SK-N-SH (cell line): ENCODE data around the gene TRIM6. TPM values are rescaled to one million over a fixed set of nuclear protein-coding genes. Genes with fewer than 3 reads are reported as not detected.
"Not testable (repeated sequence)": the region's sequence is repeated elsewhere in the genome, so short reads cannot be mapped to it uniquely, and the experiment has no call there.

Source experiments
- CTCF ChIA-PET: fragments of 300-600, 350-600 bp; formaldehyde crosslinking; extraction: SDS; loops from one replicate; lab custom pipeline; 2021; lab: Yijun Ruan, JAX
- POLR2A ChIA-PET: fragments of 350-600 bp; sonication (Branson Sonifier 250); formaldehyde crosslinking; extraction: SDS; loops from one replicate; lab custom pipeline; 2020; ENCODE audit warnings: antibody characterized with exemption, inconsistent platforms; lab: Yijun Ruan, JAX
- DNase-seq: peaks from one replicate; pipeline ENCODE4 v3.0.0; 2012
- H2AFZ ChIP-seq: fragments of 200-600 bp; sonication (generic); 2 replicates; pipeline ENCODE4 v1.8.1; 2016; ENCODE audit warnings: antibody characterized with exemption, mild to moderate bottlenecking, low read depth
- H3F3A ChIP-seq: fragments of 200-600 bp; sonication (generic); replicated peaks from 2 replicates; pipeline ENCODE3; 2016; ENCODE audit warnings: antibody characterized with exemption, mild to moderate bottlenecking; ENCODE audit not compliant: insufficient read depth
- H3K27ac ChIP-seq, 2 experiments: fragments of 200-500 bp in 1 of 2; fragments of 200-600 bp in 1 of 2; sonication (Bioruptor generic) in 1 of 2; sonication (generic), shearing (Covaris generic) in 1 of 2; 2 replicates each; pipeline versions ENCODE4 v1.5.1 to v1.6.1; 2014 to 2016; ENCODE audit warnings: low read depth in 2 of 2, inconsistent platforms in 1 of 2, low read length in 1 of 2, mild to moderate bottlenecking in 1 of 2, mixed read lengths in 1 of 2
- H3K27me3 ChIP-seq: fragments of 200-600 bp; sonication (generic), shearing (Covaris generic); 2 replicates; pipeline ENCODE4 v1.6.1; 2016; ENCODE audit warnings: mixed run types; ENCODE audit not compliant: insufficient read depth
- H3K36me3 ChIP-seq, 2 experiments: fragments of 200-500 bp in 1 of 2; fragments of 200-600 bp in 1 of 2; sonication (Bioruptor generic) in 1 of 2; sonication (generic) in 1 of 2; replicated peaks in 1 of 2; 2 replicates each; pipeline versions ENCODE3 to v1.5.1; 2014 to 2016; ENCODE audit warnings: low read length in 1 of 2, mild to moderate bottlenecking in 1 of 2; ENCODE audit not compliant: insufficient read depth in 2 of 2, control insufficient read depth in 1 of 2
- H3K4me1 ChIP-seq, 2 experiments: fragments of 200-500 bp in 1 of 2; fragments of 200-600 bp in 1 of 2; sonication (Bioruptor generic) in 1 of 2; sonication (generic), shearing (Covaris generic) in 1 of 2; 2 replicates each; pipeline versions ENCODE4 v1.5.1 to v1.6.1; 2014 to 2016; ENCODE audit warnings: low read depth in 1 of 2, low read length in 1 of 2, mixed run types in 1 of 2; ENCODE audit not compliant: insufficient read depth in 2 of 2, control insufficient read depth in 1 of 2
- H3K4me2 ChIP-seq: fragments of 200-600 bp; sonication (generic), shearing (Covaris generic); 2 replicates; pipeline ENCODE4 v1.6.1; 2017; ENCODE audit warnings: mixed run types
- H3K4me3 ChIP-seq, 2 experiments: fragments of 200-500 bp in 1 of 2; fragments of 200-600 bp in 1 of 2; sonication (Bioruptor generic) in 1 of 2; sonication (generic), shearing (Covaris generic) in 1 of 2; 2 replicates each; pipeline versions ENCODE4 v1.5.1 to v1.8.1; 2014 to 2016; ENCODE audit warnings: low read depth in 2 of 2, inconsistent platforms in 1 of 2, low read length in 1 of 2, mild to moderate bottlenecking in 1 of 2, mixed read lengths in 1 of 2, moderate library complexity in 1 of 2
- H3K79me2 ChIP-seq: fragments of 200-600 bp; sonication (generic); 2 replicates; pipeline ENCODE4 v1.8.1; 2017; ENCODE audit warnings: mild to moderate bottlenecking; ENCODE audit not compliant: insufficient read depth
- H3K9ac ChIP-seq: fragments of 200-600 bp; sonication (generic); 2 replicates; pipeline ENCODE4 v1.6.1; 2017; ENCODE audit warnings: mixed run types
- H3K9me2 ChIP-seq: fragments of 200-600 bp; sonication (generic); 2 replicates; pipeline ENCODE4 v1.6.1; 2017; ENCODE audit warnings: mixed run types
- H3K9me3 ChIP-seq: fragments of 200-600 bp; sonication (generic); 2 replicates; pipeline ENCODE4 v1.6.1; 2017; ENCODE audit warnings: mixed run types, mild to moderate bottlenecking, moderate library complexity
- H4K20me1 ChIP-seq: fragments of 200-600 bp; sonication (generic); 2 replicates; pipeline ENCODE4 v1.6.1; 2017; ENCODE audit warnings: mild to moderate bottlenecking, mixed run types; ENCODE audit not compliant: insufficient read depth
- GATA2 ChIP-seq: sonication (generic); formaldehyde crosslinking; IDR thresholded peaks from 2 replicates; pipeline ENCODE4 v1.5.0; 2020; ENCODE audit warnings: mild to moderate bottlenecking, missing genetic modification reagents
- RAD21 ChIP-seq: IDR thresholded peaks from 2 replicates; pipeline ENCODE4 v1.6.1; 2012; ENCODE audit warnings: mild to moderate bottlenecking, low read length
- RCOR1 ChIP-seq: fragments of 150-350 bp; IDR thresholded peaks from 2 replicates; pipeline ENCODE4 v1.6.1; 2017; ENCODE audit warnings: antibody characterized with exemption, low read length
- SMC3 ChIP-seq: IDR thresholded peaks from 2 replicates; pipeline ENCODE4 v1.6.1; 2012; ENCODE audit warnings: low read depth, low read length, improper control_type of control experiment
- WGBS: methylation state at CpG from one replicate; pipeline ENCODE4 v1.1.6; 2017; ENCODE audit warnings: low lambda C conversion rate; 5-methylcytosine and 5-hydroxymethylcytosine counted together
- polyA plus RNA-seq, 3 experiments: library from polyadenylated mRNA; depleted of rRNA; stranded (reverse); fragments of >200 nt; gene quantifications; 2 replicates each; pipeline ENCODE4 v1.2.3, GENCODE V29; 2012
- TF ChIP-seq, protein P1 (sequence below): IDR thresholded peaks from 2 replicates; pipeline ENCODE4; 2012
- TF ChIP-seq, protein P2 (sequence below): fragments of 200-600 bp; sonication (generic); IDR thresholded peaks from 2 replicates; pipeline ENCODE4 v1.6.1; 2017; ENCODE audit warnings: antibody characterized with exemption, mild to moderate bottlenecking, moderate library complexity

TRIM6 gene
- polyA plus RNA-seq, 1 of the 3 experiments (the other 2 are of a cell fraction): 0.46 TPM

DNA sequence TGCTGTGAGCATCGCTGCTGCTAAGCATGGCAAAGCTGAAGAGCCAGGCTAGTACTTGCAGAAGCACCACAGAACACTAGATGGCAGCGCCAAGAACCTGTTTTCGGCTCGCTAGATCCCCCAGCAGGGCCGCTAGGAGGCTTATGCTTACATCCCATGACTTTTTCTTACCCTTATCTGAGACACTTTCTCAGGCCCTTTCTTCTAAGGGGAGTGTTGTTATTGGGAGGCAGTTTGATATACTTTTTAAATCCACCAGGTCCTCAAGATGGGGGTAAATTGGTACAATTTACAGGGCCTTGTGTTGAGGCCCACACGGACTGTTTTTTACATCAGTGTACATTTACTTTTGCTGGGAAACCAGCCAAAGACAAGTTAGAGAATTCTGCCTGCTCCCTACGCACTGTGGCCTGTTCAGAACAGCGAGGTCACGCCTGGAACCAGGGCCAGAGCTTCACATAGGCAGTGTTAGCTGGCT lies 4.0 kb downstream of the TRIM6 start:
- peaks cover 8% of the 10 kb centered on the region for H3F3A ChIP-seq
- CTCF ChIA-PET: interaction anchor here (0.6 to 1.6 kb wide), 7 partner anchors 8 to 210 kb away, joined by 3 to 5 read pairs (median 3); partner anchors contain the start of gene OR52N2
- no peak overlapping the region for H3K4me2 ChIP-seq
- no peak overlapping the region for H3K4me3 ChIP-seq
- DNase-seq: peak; percentile 53
- no peaks in the 10 kb centered on the region for H3K36me3 ChIP-seq
- H4K20me1 ChIP-seq: no peaks in the 10 kb centered on the region
- H3K9me3 ChIP-seq: no peaks in the 10 kb centered on the region
- 6% methylated on average over 9 of the region's 9 CpGs for WGBS
- H3K27me3 ChIP-seq: peaks cover 44% of the 10 kb centered on the region
- H3K9me2 ChIP-seq: no peaks in the 10 kb centered on the region
- H2AFZ ChIP-seq: no peak overlapping the region
- TF ChIP-seq RAD21: peak; percentile 54
- peak; percentile 78 for TF ChIP-seq SMC3
- TF ChIP-seq RCOR1: no peak
- TF ChIP-seq, protein P1, sequence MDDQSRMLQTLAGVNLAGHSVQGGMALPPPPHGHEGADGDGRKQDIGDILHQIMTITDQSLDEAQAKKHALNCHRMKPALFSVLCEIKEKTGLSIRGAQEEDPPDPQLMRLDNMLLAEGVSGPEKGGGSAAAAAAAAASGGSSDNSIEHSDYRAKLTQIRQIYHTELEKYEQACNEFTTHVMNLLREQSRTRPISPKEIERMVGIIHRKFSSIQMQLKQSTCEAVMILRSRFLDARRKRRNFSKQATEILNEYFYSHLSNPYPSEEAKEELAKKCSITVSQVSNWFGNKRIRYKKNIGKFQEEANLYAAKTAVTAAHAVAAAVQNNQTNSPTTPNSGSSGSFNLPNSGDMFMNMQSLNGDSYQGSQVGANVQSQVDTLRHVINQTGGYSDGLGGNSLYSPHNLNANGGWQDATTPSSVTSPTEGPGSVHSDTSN: no peak
- TF ChIP-seq, protein P2, sequence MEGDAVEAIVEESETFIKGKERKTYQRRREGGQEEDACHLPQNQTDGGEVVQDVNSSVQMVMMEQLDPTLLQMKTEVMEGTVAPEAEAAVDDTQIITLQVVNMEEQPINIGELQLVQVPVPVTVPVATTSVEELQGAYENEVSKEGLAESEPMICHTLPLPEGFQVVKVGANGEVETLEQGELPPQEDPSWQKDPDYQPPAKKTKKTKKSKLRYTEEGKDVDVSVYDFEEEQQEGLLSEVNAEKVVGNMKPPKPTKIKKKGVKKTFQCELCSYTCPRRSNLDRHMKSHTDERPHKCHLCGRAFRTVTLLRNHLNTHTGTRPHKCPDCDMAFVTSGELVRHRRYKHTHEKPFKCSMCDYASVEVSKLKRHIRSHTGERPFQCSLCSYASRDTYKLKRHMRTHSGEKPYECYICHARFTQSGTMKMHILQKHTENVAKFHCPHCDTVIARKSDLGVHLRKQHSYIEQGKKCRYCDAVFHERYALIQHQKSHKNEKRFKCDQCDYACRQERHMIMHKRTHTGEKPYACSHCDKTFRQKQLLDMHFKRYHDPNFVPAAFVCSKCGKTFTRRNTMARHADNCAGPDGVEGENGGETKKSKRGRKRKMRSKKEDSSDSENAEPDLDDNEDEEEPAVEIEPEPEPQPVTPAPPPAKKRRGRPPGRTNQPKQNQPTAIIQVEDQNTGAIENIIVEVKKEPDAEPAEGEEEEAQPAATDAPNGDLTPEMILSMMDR: peak; percentile 90
- POLR2A ChIA-PET: no interaction called here
- no peaks in the 10 kb centered on the region for H3K79me2 ChIP-seq
- H3K4me1 ChIP-seq: no peaks in the 10 kb centered on the region
- H3K27ac ChIP-seq: peak overlapping the region in 1 of 2 experiments; percentile 28; a peak in 1 of 4 replicates
- no peak overlapping the region for H3K9ac ChIP-seq

DNA sequence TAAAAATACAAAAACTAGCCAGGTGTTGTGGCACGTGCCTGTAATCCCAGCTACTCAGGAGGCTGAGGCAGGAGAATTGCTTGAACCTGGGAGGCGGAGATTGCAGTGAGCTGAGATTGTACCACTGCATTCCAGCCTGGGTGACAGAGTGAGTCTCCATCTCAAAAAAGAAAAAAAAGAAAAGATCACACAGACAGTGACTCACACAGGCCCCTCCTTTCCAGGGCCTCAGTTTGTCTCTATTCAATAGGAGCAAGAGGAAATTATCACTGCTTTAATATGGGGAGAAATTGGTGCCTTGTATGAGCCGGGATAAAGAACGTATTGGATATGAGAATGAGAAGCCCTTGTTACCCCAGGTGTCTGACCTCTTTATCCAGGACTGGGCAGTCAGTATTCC lies 6.4 kb downstream of the TRIM6 start:
- H3K36me3 ChIP-seq, DNase-seq, POLR2A ChIA-PET, H3K4me3 ChIP-seq, H3K9me3 ChIP-seq, H3K4me1 ChIP-seq, H3K4me2 ChIP-seq, H3K27ac ChIP-seq, H3K9me2 ChIP-seq, H4K20me1 ChIP-seq, H3K79me2 ChIP-seq, H3K9ac ChIP-seq, H2AFZ ChIP-seq, H3F3A ChIP-seq: not testable (repeated sequence)
- CTCF ChIA-PET: interaction anchor here (1.1 kb wide), 1 partner anchor 208 kb away, joined by 3 read pairs; no protein-coding TSS in a partner anchor
- WGBS: 26% methylated on average over 4 of the region's 4 CpGs
- H3K27me3 ChIP-seq: peaks cover 30% of the 10 kb centered on the region

DNA sequence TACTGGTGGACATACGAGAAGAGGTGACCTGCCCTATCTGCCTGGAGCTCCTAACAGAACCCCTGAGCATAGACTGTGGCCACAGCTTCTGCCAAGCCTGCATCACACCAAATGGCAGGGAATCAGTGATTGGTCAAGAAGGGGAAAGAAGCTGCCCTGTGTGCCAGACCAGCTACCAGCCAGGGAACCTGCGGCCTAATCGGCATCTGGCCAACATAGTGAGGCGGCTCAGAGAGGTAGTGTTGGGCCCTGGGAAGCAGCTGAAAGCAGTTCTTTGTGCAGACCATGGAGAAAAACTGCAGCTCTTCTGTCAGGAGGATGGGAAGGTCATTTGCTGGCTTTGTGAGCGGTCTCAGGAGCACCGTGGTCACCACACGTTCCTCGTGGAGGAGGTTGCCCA lies 6.9 kb downstream of the TRIM6 start:
- CTCF ChIA-PET: interaction anchor here (1.1 kb wide), 1 partner anchor 208 kb away, joined by 3 read pairs; no protein-coding TSS in a partner anchor
- Histone ChIP-seq H3K79me2 (no peaks in the 10 kb centered on the region), H3F3A (peaks cover 8% of the 10 kb centered on the region), H3K9me2 (no peaks in the 10 kb centered on the region), H4K20me1 (no peaks in the 10 kb centered on the region), H3K9ac (no peak overlapping the region), H3K27me3 (peaks cover 24% of the 10 kb centered on the region), H3K27ac (no peak overlapping the region), H3K4me2 (no peak overlapping the region), H2AFZ (no peak overlapping the region), H3K4me1 (peaks cover 0 to 3% of the 10 kb centered on the region in 2 experiments; a peak in 1 of 4 replicates), H3K36me3 (no peaks in the 10 kb centered on the region), H3K4me3 (no peak overlapping the region), H3K9me3 (no peaks in the 10 kb centered on the region)
- POLR2A ChIA-PET: no interaction called here
- no peak for TF ChIP-seq GATA2 (CRISPR knock-in tag)
- TF ChIP-seq RAD21: no peak
- DNase-seq: no peak
- WGBS: 23% methylated on average over 8 of the region's 8 CpGs
